HG03060 (cell line): Measurements from ENCODE around the gene OR7D2.
"Not testable (repeated sequence)": the region's sequence is repeated elsewhere in the genome, so short reads cannot be mapped to it uniquely, and the experiment has no call there.

Experiments
- ATAC-seq: cut with Tn5 transposase; IDR thresholded peaks from one replicate; pipeline ENCODE4 v1.9.1; 2021; ENCODE audit warnings: low read depth, moderate number of reproducible peaks; ENCODE audit not compliant: unreplicated experiment

Gene OR7D2

DNA sequence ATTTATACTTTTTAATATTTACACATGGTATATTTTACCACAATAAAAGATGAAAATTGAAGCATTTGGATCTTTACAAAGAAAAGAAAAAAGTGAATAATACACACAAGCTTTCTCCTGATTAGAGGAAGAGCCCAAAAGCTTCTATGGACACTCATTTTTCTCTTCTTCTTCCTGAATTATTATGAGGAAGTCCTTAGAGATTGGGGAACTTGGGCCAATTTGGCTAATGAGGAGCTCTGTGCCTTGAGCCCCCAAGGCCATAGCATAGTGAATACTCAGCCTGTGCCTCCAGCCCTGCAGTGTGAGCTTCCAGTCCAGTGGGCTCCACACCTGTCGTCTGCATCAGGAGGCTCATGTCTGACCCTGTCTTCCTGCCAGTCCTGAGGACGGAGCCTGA lies 19.3 kb downstream of the OR7D2 start:
- ATAC-seq = not testable (repeated sequence)

- no peak for ATAC-seq
These were observed 26.8 kb downstream of the OR7D2 start for GRCh38 chr19:9205501-9206113.

DNA sequence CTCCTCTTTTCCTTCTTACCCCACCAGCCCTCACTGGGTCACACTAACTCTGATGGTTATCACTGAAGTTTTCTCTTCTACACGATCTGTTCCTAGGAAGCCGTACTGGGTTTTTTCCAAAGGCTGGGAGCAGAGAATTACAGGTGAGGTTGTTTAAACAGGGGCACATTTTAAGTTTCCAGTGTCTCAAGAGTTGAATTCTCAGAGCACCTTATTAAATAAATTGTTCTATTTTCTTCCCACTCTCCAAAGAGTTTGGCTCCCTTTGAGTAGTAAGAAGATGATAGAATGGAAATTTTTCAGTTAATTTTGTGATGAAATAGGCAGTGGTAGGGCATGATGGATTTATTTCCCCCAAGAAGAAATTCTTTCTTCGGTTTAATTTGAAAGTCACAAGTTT lies 40.7 kb downstream of the OR7D2 start, which contains the start of gene OR7D4:
Gene OR7D4 (minus strand): TSS at position 101 of the 400 bp plus-strand sequence. CDS start 4,752 bp downstream, outside the sequence.
- no peak for ATAC-seq
